ENCODE results near the gene EMC7. TPM values are rescaled to one million over a fixed set of nuclear protein-coding genes. Genes with fewer than 3 reads are reported as not detected.
A peak's percentile ranks its signal among the peaks of the same experiment; 100 is the strongest.

The EMC7 gene
- total and polyA plus RNA-seq, 9 of the 15 experiments (the other 6 are each of a cell fraction or from before 2014, with no cell fraction given): 25.8 to 92.8 (median 49.7) TPM

DNA sequence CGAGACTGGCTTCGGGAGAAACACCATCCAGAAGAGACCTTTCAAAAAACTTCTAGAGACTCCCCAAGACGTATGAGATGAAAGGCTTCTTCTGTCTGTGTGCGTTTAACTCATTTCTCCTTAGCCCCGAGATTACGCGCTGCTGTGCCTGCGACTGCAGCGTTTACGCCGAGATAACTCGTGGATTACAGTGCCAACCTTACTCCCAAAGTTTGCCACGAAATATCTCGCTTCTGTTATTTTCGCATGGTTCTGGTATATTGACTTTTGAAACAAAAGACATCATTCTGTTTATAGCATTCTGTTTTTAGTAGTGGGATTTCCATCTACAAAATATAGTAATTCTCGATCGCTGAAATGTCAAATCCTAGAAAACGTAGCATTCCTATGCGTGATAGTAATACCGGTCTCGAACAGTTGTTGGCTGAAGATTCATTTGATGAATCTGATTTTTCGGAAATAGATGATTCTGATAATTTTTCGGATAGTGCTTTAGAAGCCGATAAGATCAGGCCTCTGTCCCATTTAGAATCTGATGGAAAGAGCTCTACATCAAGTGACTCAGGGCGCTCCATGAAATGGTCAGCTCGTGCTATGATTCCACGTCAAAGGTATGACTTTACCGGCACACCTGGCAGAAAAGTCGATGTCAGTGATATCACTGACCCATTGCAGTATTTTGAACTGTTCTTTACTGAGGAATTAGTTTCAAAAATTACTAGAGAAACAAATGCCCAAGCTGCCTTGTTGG lies 688 bp upstream of the EMC7 start (continued):
- TF ChIP-seq COPS2 (conservative IDR thresholded peaks at IDR 0.05) (no peak), LEF1 (IDR thresholded peaks at IDR 0.05) (peak; percentile 33; the same call in 1 of the 2 replicates), BCL6 (CRISPR knock-in tag; IDR thresholded peaks at IDR 0.05) (no peak), MYC (IDR thresholded peaks at IDR 0.05; ENCODE audit: low read depth, low read length) (no peak), MYC (CRISPR knock-in tag; IDR thresholded peaks at IDR 0.05; ENCODE audit: borderline replicate concordance, low read depth) (no peak), PTBP1 (IDR thresholded peaks at IDR 0.05; ENCODE audit: low read depth, low read length) (peak; percentile 99), BACH1 (tag; IDR thresholded peaks at IDR 0.05) (no peak), DPF2 (IDR thresholded peaks at IDR 0.05) (peak; percentile 22; the same call in 1 of the 2 replicates), KAT8 (IDR thresholded peaks at IDR 0.05; ENCODE audit: low read depth) (0 out of 2 replicates have a peak, but pooled peaks have one; percentile 25), NR3C1 (CRISPR knock-in tag; IDR thresholded peaks at IDR 0.05) (no peak), C11orf30 (IDR thresholded peaks at IDR 0.05; ENCODE audit: low read depth) (no peak), NUFIP1 (IDR thresholded peaks at IDR 0.05; ENCODE audit: partially characterized antibody) (no peak), HSF4 (CRISPR knock-in tag; IDR thresholded peaks at IDR 0.05; ENCODE audit: borderline replicate concordance) (no peak), KDM1A (IDR thresholded peaks at IDR 0.05) (no peak), NR2C2 (CRISPR knock-in tag; IDR thresholded peaks at IDR 0.05) (no peak), NR2C2 (tag; IDR thresholded peaks at IDR 0.05) (peak; percentile 72; the same call in 1 of the 2 replicates), ZKSCAN3 (CRISPR knock-in tag; IDR thresholded peaks at IDR 0.05) (no peak), TOE1 (IDR thresholded peaks at IDR 0.05; ENCODE audit: borderline replicate concordance) (no peak), TOE1 (CRISPR knock-in tag; IDR thresholded peaks at IDR 0.05; ENCODE audit: borderline replicate concordance, low read depth) (no peak), NRF1 (conservative IDR thresholded peaks at IDR 0.05 in 1 of 2, IDR thresholded peaks at IDR 0.05 in 1 of 2) (peak; percentile 49 to 51; a peak in 3 of 4 replicates)
- TF ChIP-seq, protein P1, sequence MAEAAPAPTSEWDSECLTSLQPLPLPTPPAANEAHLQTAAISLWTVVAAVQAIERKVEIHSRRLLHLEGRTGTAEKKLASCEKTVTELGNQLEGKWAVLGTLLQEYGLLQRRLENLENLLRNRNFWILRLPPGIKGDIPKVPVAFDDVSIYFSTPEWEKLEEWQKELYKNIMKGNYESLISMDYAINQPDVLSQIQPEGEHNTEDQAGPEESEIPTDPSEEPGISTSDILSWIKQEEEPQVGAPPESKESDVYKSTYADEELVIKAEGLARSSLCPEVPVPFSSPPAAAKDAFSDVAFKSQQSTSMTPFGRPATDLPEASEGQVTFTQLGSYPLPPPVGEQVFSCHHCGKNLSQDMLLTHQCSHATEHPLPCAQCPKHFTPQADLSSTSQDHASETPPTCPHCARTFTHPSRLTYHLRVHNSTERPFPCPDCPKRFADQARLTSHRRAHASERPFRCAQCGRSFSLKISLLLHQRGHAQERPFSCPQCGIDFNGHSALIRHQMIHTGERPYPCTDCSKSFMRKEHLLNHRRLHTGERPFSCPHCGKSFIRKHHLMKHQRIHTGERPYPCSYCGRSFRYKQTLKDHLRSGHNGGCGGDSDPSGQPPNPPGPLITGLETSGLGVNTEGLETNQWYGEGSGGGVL (CRISPR knock-in tag; IDR thresholded peaks at IDR 0.05): no peak
- TF ChIP-seq, protein P2, sequence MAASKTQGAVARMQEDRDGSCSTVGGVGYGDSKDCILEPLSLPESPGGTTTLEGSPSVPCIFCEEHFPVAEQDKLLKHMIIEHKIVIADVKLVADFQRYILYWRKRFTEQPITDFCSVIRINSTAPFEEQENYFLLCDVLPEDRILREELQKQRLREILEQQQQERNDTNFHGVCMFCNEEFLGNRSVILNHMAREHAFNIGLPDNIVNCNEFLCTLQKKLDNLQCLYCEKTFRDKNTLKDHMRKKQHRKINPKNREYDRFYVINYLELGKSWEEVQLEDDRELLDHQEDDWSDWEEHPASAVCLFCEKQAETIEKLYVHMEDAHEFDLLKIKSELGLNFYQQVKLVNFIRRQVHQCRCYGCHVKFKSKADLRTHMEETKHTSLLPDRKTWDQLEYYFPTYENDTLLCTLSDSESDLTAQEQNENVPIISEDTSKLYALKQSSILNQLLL (CRISPR knock-in tag; IDR thresholded peaks at IDR 0.05; ENCODE audit: borderline replicate concordance): no peak
- TF ChIP-seq, protein P3, sequence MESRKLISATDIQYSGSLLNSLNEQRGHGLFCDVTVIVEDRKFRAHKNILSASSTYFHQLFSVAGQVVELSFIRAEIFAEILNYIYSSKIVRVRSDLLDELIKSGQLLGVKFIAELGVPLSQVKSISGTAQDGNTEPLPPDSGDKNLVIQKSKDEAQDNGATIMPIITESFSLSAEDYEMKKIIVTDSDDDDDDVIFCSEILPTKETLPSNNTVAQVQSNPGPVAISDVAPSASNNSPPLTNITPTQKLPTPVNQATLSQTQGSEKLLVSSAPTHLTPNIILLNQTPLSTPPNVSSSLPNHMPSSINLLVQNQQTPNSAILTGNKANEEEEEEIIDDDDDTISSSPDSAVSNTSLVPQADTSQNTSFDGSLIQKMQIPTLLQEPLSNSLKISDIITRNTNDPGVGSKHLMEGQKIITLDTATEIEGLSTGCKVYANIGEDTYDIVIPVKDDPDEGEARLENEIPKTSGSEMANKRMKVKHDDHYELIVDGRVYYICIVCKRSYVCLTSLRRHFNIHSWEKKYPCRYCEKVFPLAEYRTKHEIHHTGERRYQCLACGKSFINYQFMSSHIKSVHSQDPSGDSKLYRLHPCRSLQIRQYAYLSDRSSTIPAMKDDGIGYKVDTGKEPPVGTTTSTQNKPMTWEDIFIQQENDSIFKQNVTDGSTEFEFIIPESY (CRISPR knock-in tag; IDR thresholded peaks at IDR 0.05): no peak
- TF ChIP-seq, protein P4, sequence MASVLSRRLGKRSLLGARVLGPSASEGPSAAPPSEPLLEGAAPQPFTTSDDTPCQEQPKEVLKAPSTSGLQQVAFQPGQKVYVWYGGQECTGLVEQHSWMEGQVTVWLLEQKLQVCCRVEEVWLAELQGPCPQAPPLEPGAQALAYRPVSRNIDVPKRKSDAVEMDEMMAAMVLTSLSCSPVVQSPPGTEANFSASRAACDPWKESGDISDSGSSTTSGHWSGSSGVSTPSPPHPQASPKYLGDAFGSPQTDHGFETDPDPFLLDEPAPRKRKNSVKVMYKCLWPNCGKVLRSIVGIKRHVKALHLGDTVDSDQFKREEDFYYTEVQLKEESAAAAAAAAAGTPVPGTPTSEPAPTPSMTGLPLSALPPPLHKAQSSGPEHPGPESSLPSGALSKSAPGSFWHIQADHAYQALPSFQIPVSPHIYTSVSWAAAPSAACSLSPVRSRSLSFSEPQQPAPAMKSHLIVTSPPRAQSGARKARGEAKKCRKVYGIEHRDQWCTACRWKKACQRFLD (CRISPR knock-in tag; IDR thresholded peaks at IDR 0.05): no peak; the same call in 1 of the 2 replicates

Data from K562 (cell line).